Measurements from ENCODE around the gene STRIP1.

GRCh38 chr1:110008971-110009565, 25.4 kb upstream of the STRIP1 start:
- TF ChIP-seq EZH2 (IDR thresholded peaks at IDR 0.05; ENCODE audit: borderline replicate concordance, control insufficient read depth, low read depth, low read length) (no peak), HCFC1 (IDR thresholded peaks at IDR 0.05; ENCODE audit: low read length) (no peak), FOXK2 (IDR thresholded peaks at IDR 0.05) (no peak), RUNX3 (IDR thresholded peaks at IDR 0.05; ENCODE audit: low read length) (no peak), MAX (IDR thresholded peaks at IDR 0.05; ENCODE audit: low read depth, low read length) (no peak)
- TF ChIP-seq, protein P1, sequence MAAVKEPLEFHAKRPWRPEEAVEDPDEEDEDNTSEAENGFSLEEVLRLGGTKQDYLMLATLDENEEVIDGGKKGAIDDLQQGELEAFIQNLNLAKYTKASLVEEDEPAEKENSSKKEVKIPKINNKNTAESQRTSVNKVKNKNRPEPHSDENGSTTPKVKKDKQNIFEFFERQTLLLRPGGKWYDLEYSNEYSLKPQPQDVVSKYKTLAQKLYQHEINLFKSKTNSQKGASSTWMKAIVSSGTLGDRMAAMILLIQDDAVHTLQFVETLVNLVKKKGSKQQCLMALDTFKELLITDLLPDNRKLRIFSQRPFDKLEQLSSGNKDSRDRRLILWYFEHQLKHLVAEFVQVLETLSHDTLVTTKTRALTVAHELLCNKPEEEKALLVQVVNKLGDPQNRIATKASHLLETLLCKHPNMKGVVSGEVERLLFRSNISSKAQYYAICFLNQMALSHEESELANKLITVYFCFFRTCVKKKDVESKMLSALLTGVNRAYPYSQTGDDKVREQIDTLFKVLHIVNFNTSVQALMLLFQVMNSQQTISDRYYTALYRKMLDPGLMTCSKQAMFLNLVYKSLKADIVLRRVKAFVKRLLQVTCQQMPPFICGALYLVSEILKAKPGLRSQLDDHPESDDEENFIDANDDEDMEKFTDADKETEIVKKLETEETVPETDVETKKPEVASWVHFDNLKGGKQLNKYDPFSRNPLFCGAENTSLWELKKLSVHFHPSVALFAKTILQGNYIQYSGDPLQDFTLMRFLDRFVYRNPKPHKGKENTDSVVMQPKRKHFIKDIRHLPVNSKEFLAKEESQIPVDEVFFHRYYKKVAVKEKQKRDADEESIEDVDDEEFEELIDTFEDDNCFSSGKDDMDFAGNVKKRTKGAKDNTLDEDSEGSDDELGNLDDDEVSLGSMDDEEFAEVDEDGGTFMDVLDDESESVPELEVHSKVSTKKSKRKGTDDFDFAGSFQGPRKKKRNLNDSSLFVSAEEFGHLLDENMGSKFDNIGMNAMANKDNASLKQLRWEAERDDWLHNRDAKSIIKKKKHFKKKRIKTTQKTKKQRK (IDR thresholded peaks at IDR 0.05; ENCODE audit: low read depth, low read length), result no peak
- TF ChIP-seq, protein P2, sequence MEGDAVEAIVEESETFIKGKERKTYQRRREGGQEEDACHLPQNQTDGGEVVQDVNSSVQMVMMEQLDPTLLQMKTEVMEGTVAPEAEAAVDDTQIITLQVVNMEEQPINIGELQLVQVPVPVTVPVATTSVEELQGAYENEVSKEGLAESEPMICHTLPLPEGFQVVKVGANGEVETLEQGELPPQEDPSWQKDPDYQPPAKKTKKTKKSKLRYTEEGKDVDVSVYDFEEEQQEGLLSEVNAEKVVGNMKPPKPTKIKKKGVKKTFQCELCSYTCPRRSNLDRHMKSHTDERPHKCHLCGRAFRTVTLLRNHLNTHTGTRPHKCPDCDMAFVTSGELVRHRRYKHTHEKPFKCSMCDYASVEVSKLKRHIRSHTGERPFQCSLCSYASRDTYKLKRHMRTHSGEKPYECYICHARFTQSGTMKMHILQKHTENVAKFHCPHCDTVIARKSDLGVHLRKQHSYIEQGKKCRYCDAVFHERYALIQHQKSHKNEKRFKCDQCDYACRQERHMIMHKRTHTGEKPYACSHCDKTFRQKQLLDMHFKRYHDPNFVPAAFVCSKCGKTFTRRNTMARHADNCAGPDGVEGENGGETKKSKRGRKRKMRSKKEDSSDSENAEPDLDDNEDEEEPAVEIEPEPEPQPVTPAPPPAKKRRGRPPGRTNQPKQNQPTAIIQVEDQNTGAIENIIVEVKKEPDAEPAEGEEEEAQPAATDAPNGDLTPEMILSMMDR (IDR thresholded peaks at IDR 0.05 in 2 of 3, conservative IDR thresholded peaks at IDR 0.05 in 1 of 3; ENCODE audit: control insufficient read depth in 2 of 3, extremely low read depth in 1 of 3, insufficient read depth in 1 of 3, low read depth in 3 of 3, low read length in 3 of 3), result no peak
